Measurements from ENCODE around the gene NEDD4. TPM values are rescaled to one million over a fixed set of nuclear protein-coding genes. Genes with fewer than 3 reads are reported as not detected.

Gene NEDD4
- 44.1 and 53.7 TPM in 2 replicates for total RNA-seq (2012; rRNA removed)

- peak within 1 kb of the TSS; percentile 82 for H3K4me2 ChIP-seq (ENCODE audit: low read length)
- no peaks in the 10 kb centered on the region for H3K27me3 ChIP-seq (ENCODE audit: control insufficient read depth, insufficient read depth, low read length)
- peaks cover 20% of the 10 kb centered on the region for H3K4me1 ChIP-seq (ENCODE audit: control insufficient read depth, insufficient read depth, low read length)
- H3K9ac ChIP-seq (ENCODE audit: low read depth, low read length): peak within 1 kb of the TSS; percentile 83
- no peaks in the 10 kb centered on the region for H3K9me3 ChIP-seq (replicated peaks; ENCODE audit: low read length)
- peaks cover 5% of the 10 kb centered on the region for H3K36me3 ChIP-seq (ENCODE audit: insufficient read depth, low read length)
- H3K4me3 ChIP-seq (ENCODE audit: low read length): peak within 1 kb of the TSS; percentile 91
These were observed at the start of gene NEDD4 for GRCh38 chr15:55993111-55993803. NEDD4 (minus strand) TSS chr15:55993612; CDS start chr15:55993555, 57 bp downstream.

GRCh38 chr15:56042498-56042897 lies 49.1 kb upstream of the NEDD4 start:
- no peak overlapping the region for H3K4me3 ChIP-seq (ENCODE audit: low read length)
- H3K9ac ChIP-seq (ENCODE audit: low read depth, low read length): no peak overlapping the region
- peaks cover 24% of the 10 kb centered on the region for H3K4me1 ChIP-seq (ENCODE audit: control insufficient read depth, insufficient read depth, low read length)
- H3K36me3 ChIP-seq (ENCODE audit: insufficient read depth, low read length): no peaks in the 10 kb centered on the region
- H3K27me3 ChIP-seq (ENCODE audit: control insufficient read depth, insufficient read depth, low read length): no peaks in the 10 kb centered on the region
- H3K9me3 ChIP-seq (replicated peaks; ENCODE audit: low read length): no peaks in the 10 kb centered on the region
- H3K4me2 ChIP-seq (ENCODE audit: low read length): no peak overlapping the region

- Histone ChIP-seq H3K36me3 (ENCODE audit: insufficient read depth, low read length) (no peaks in the 10 kb centered on the region), H3K4me1 (ENCODE audit: control insufficient read depth, insufficient read depth, low read length) (peaks cover 24% of the 10 kb centered on the region), H3K9me3 (replicated peaks; ENCODE audit: low read length) (no peaks in the 10 kb centered on the region), H3K27me3 (ENCODE audit: control insufficient read depth, insufficient read depth, low read length) (no peaks in the 10 kb centered on the region), H3K9ac (ENCODE audit: low read depth, low read length) (no peak overlapping the region), H3K4me2 (ENCODE audit: low read length) (no peak overlapping the region), H3K4me3 (ENCODE audit: low read length) (no peak overlapping the region)
These were observed 48.6 kb upstream of the NEDD4 start for GRCh38 chr15:56042031-56042430.

GRCh38 chr15:56040081-56041035 lies 46.9 kb upstream of the NEDD4 start:
- Histone ChIP-seq H3K27me3 (ENCODE audit: control insufficient read depth, insufficient read depth, low read length) (no peaks in the 10 kb centered on the region), H3K4me3 (ENCODE audit: low read length) (no peak overlapping the region), H3K4me1 (ENCODE audit: control insufficient read depth, insufficient read depth, low read length) (peaks cover 22% of the 10 kb centered on the region), H3K9me3 (replicated peaks; ENCODE audit: low read length) (no peaks in the 10 kb centered on the region), H3K4me2 (ENCODE audit: low read length) (peak overlapping the region; percentile 40), H3K36me3 (ENCODE audit: insufficient read depth, low read length) (no peaks in the 10 kb centered on the region), H3K9ac (ENCODE audit: low read depth, low read length) (peak overlapping the region; percentile 0)

GRCh38 chr15:56038707-56039106 lies 45.3 kb upstream of the NEDD4 start:
- Histone ChIP-seq H3K4me3 (ENCODE audit: low read length) (no peak overlapping the region), H3K9ac (ENCODE audit: low read depth, low read length) (no peak overlapping the region), H3K36me3 (ENCODE audit: insufficient read depth, low read length) (no peaks in the 10 kb centered on the region), H3K4me2 (ENCODE audit: low read length) (no peak overlapping the region), H3K27me3 (ENCODE audit: control insufficient read depth, insufficient read depth, low read length) (no peaks in the 10 kb centered on the region), H3K9me3 (replicated peaks; ENCODE audit: low read length) (no peaks in the 10 kb centered on the region), H3K4me1 (ENCODE audit: control insufficient read depth, insufficient read depth, low read length) (peaks cover 19% of the 10 kb centered on the region)

GRCh38 chr15:56038015-56038414 lies 44.6 kb upstream of the NEDD4 start:
- H3K27me3 ChIP-seq (ENCODE audit: control insufficient read depth, insufficient read depth, low read length): no peaks in the 10 kb centered on the region
- no peaks in the 10 kb centered on the region for H3K36me3 ChIP-seq (ENCODE audit: insufficient read depth, low read length)
- no peak overlapping the region for H3K4me3 ChIP-seq (ENCODE audit: low read length)
- peaks cover 19% of the 10 kb centered on the region for H3K4me1 ChIP-seq (ENCODE audit: control insufficient read depth, insufficient read depth, low read length)
- no peak overlapping the region for H3K4me2 ChIP-seq (ENCODE audit: low read length)
- no peaks in the 10 kb centered on the region for H3K9me3 ChIP-seq (replicated peaks; ENCODE audit: low read length)
- H3K9ac ChIP-seq (ENCODE audit: low read depth, low read length): no peak overlapping the region

- peaks cover 19% of the 10 kb centered on the region for H3K4me1 ChIP-seq (ENCODE audit: control insufficient read depth, insufficient read depth, low read length)
- H3K9me3 ChIP-seq (replicated peaks; ENCODE audit: low read length): no peaks in the 10 kb centered on the region
- H3K36me3 ChIP-seq (ENCODE audit: insufficient read depth, low read length): no peaks in the 10 kb centered on the region
- no peak overlapping the region for H3K9ac ChIP-seq (ENCODE audit: low read depth, low read length)
- no peak overlapping the region for H3K4me2 ChIP-seq (ENCODE audit: low read length)
- no peak overlapping the region for H3K4me3 ChIP-seq (ENCODE audit: low read length)
- no peaks in the 10 kb centered on the region for H3K27me3 ChIP-seq (ENCODE audit: control insufficient read depth, insufficient read depth, low read length)
These were observed 43.2 kb upstream of the NEDD4 start for GRCh38 chr15:56036546-56037067.

- H3K4me1 ChIP-seq (ENCODE audit: control insufficient read depth, insufficient read depth, low read length): peaks cover 12% of the 10 kb centered on the region
- H3K9me3 ChIP-seq (replicated peaks; ENCODE audit: low read length): no peaks in the 10 kb centered on the region
- no peak overlapping the region for H3K4me2 ChIP-seq (ENCODE audit: low read length)
- no peak overlapping the region for H3K4me3 ChIP-seq (ENCODE audit: low read length)
- H3K27me3 ChIP-seq (ENCODE audit: control insufficient read depth, insufficient read depth, low read length): no peaks in the 10 kb centered on the region
- no peak overlapping the region for H3K9ac ChIP-seq (ENCODE audit: low read depth, low read length)
- no peaks in the 10 kb centered on the region for H3K36me3 ChIP-seq (ENCODE audit: insufficient read depth, low read length)
These were observed 41.8 kb upstream of the NEDD4 start for GRCh38 chr15:56035166-56035565.

GRCh38 chr15:56034514-56034913 lies 41.1 kb upstream of the NEDD4 start:
- no peaks in the 10 kb centered on the region for H3K9me3 ChIP-seq (replicated peaks; ENCODE audit: low read length)
- H3K36me3 ChIP-seq (ENCODE audit: insufficient read depth, low read length): no peaks in the 10 kb centered on the region
- H3K4me3 ChIP-seq (ENCODE audit: low read length): no peak overlapping the region
- no peak overlapping the region for H3K4me2 ChIP-seq (ENCODE audit: low read length)
- peaks cover 6% of the 10 kb centered on the region for H3K4me1 ChIP-seq (ENCODE audit: control insufficient read depth, insufficient read depth, low read length)
- H3K27me3 ChIP-seq (ENCODE audit: control insufficient read depth, insufficient read depth, low read length): no peaks in the 10 kb centered on the region
- H3K9ac ChIP-seq (ENCODE audit: low read depth, low read length): no peak overlapping the region

GRCh38 chr15:56032373-56032772 lies 39.0 kb upstream of the NEDD4 start:
- H3K36me3 ChIP-seq (ENCODE audit: insufficient read depth, low read length): no peaks in the 10 kb centered on the region
- no peaks in the 10 kb centered on the region for H3K9me3 ChIP-seq (replicated peaks; ENCODE audit: low read length)
- H3K9ac ChIP-seq (ENCODE audit: low read depth, low read length): no peak overlapping the region
- H3K27me3 ChIP-seq (ENCODE audit: control insufficient read depth, insufficient read depth, low read length): no peaks in the 10 kb centered on the region
- no peak overlapping the region for H3K4me3 ChIP-seq (ENCODE audit: low read length)
- no peak overlapping the region for H3K4me2 ChIP-seq (ENCODE audit: low read length)
- H3K4me1 ChIP-seq (ENCODE audit: control insufficient read depth, insufficient read depth, low read length): no peaks in the 10 kb centered on the region

GRCh38 chr15:56031836-56032235 lies 38.4 kb upstream of the NEDD4 start:
- Histone ChIP-seq H3K4me1 (ENCODE audit: control insufficient read depth, insufficient read depth, low read length) (no peaks in the 10 kb centered on the region), H3K9ac (ENCODE audit: low read depth, low read length) (no peak overlapping the region), H3K4me2 (ENCODE audit: low read length) (no peak overlapping the region), H3K4me3 (ENCODE audit: low read length) (no peak overlapping the region), H3K9me3 (replicated peaks; ENCODE audit: low read length) (no peaks in the 10 kb centered on the region), H3K27me3 (ENCODE audit: control insufficient read depth, insufficient read depth, low read length) (no peaks in the 10 kb centered on the region), H3K36me3 (ENCODE audit: insufficient read depth, low read length) (no peaks in the 10 kb centered on the region)
